ENCODE data around the gene COPS9. TPM values are rescaled to one million over a fixed set of nuclear protein-coding genes. Genes with fewer than 3 reads are reported as not detected.

Gene COPS9
- total RNA-seq, 3 donors from 2014 or later, result 171 to 191 (median 172) TPM

DNA sequence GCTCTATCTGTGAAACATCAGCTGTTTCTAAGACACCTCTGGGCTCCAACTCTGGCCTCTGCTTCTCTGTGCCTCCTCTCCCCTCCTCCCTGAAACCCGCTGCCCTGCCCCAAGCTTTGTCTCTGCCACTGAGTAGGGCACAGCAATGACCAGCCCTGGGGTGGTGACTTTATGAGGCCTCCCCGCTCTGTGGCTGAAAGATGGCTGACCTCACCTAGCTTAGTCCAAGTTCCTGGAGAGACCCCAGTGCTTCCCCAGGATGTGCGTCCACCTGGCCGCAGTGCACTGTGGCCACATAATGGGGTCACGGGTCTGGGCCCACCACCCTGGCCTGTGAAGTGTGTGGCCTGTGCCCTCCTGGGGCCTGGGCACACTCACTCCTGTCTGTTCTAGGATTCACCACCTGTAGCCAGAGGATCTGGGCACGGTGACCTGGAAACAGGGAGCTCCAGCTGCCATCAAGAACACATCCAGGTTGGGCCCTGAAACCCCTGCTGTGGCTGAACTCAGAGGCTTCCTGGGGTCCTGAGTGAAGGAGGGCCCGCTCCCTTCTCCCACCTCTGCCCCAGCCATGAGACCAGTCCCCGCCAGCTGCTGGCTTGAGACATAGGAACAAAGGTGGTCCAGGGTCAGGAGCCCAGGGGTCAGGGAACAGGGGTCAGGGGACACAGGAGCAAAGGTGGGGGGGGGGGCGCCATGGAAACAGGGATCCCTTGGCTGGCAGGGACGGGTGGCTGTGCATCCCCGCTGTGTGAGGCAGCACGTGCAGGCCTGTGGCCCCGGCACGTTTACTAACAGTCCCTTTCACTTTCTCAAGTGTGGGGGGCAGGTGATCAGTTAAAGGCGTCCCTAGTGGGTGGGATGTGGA, 33.6 kb upstream of the COPS9 start:
- Mint-ChIP-seq H3K36me3 (ENCODE audit: insufficient read depth) (no peaks in the 10 kb centered on the region), H3K9me3 (no peaks in the 10 kb centered on the region), H3K4me1 (ENCODE audit: low read depth) (no peaks in the 10 kb centered on the region), H3K4me3 (no peak overlapping the region), H3K27me3 (ENCODE audit: low read depth) (peaks cover 21% of the 10 kb centered on the region)
- no peak for DNase-seq
- ATAC-seq, result no peak

GRCh38 chr2:240168546-240169361, 32.6 kb upstream of the COPS9 start:
- DNase-seq (no peak), ATAC-seq (no peak)
- peaks cover 18% of the 10 kb centered on the region for H3K27me3 Mint-ChIP-seq (ENCODE audit: low read depth)
- no peaks in the 10 kb centered on the region for H3K36me3 Mint-ChIP-seq (ENCODE audit: insufficient read depth)
- no peaks in the 10 kb centered on the region for H3K9me3 Mint-ChIP-seq
- H3K4me1 Mint-ChIP-seq (ENCODE audit: low read depth), result no peaks in the 10 kb centered on the region
- H3K4me3 Mint-ChIP-seq, result no peak overlapping the region

GRCh38 chr2:240168041-240168440, 31.9 kb upstream of the COPS9 start:
- Mint-ChIP-seq H3K9me3 (no peaks in the 10 kb centered on the region), H3K4me1 (ENCODE audit: low read depth) (no peaks in the 10 kb centered on the region), H3K27me3 (ENCODE audit: low read depth) (peaks cover 18% of the 10 kb centered on the region), H3K36me3 (ENCODE audit: insufficient read depth) (no peaks in the 10 kb centered on the region), H3K4me3 (no peak overlapping the region)
- DNase-seq, result no peak
- no peak for ATAC-seq

DNA sequence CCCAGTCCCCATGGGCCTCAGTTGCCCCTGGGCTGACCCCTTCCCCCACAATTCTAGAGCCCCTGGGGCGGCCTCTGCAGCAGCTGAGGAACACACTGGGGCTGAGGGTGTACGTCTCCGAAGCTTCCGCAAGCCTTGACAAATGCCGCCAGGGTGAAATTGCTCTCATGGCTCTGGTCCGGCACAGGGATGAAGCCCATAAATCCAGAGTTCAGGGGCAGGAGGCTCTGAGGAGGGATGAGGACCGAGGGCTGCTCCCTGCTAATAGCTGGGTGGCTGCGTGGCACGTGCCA, 31.4 kb upstream of the COPS9 start:
- DNase-seq (no peak), ATAC-seq (no peak)
- Mint-ChIP-seq H3K9me3 (no peaks in the 10 kb centered on the region), H3K4me1 (ENCODE audit: low read depth) (no peaks in the 10 kb centered on the region), H3K36me3 (ENCODE audit: insufficient read depth) (no peaks in the 10 kb centered on the region), H3K27me3 (ENCODE audit: low read depth) (peaks cover 22% of the 10 kb centered on the region), H3K4me3 (no peak overlapping the region)

DNA sequence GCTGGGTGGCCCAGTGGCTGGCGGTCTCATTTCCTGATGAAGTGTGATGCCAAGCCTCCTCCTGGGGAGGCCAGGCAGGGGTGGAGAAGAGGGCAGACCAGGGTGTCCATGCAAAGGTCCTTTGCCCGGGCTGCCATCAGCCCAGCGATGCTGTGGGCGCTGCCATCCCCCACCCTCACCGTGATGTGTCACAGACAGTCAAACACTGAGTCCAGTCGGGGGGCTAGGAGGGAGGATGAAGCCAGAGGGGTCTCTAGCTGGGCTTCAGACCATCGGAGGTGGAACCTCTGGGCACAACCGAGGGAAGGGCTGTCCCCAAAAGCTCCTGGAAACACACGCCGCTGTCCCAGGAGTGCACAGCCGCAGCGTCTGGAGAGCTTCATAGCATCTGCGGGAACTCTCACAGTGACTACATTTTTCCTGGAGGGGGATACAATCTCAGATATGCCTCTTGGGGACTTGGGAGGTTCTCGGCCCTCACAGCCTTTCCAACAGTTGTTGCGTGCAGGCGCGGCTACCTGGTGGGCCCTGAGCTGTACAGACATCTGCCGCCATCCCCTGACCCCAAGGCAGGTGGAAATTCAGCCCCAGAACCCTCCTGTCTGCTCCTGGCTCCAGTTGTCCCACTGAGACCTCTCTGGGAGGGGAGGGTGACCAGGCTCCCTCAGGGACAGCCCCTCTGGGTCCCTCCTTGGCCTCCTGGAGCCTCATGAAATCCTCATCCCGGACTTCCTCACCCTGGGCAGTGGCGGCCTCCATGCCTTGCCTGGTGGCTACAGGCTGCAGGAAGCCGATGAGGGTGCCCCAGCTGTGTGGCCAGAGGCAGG, 30.9 kb upstream of the COPS9 start:
- no peaks in the 10 kb centered on the region for H3K4me1 Mint-ChIP-seq (ENCODE audit: low read depth)
- H3K4me3 Mint-ChIP-seq, result no peak overlapping the region
- peaks cover 25% of the 10 kb centered on the region for H3K27me3 Mint-ChIP-seq (ENCODE audit: low read depth)
- no peaks in the 10 kb centered on the region for H3K9me3 Mint-ChIP-seq
- H3K36me3 Mint-ChIP-seq (ENCODE audit: insufficient read depth), result no peaks in the 10 kb centered on the region
- no peak for ATAC-seq
- no peak for DNase-seq

DNA sequence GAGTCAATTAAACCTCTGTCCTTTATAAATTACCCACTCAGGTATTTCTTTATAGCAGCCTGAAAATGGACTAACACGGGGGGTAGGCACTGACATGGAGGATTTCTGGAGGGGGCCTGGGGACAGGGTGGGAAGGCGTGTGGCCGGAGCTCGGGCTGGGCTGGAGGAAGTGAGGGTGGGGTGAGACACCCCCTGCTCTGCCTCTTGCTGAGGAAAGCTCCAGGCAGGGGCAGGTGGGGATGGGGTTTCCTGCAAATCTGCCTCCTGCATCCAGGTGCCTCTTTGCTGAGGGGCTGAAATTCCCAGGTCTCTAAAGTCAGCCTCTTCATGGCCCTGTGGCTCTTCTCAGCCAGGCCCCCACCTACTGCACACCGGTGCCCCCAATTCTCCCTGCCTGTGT, 30.1 kb upstream of the COPS9 start:
- DNase-seq (no peak), ATAC-seq (no peak)
- H3K4me1 Mint-ChIP-seq (ENCODE audit: low read depth), result no peaks in the 10 kb centered on the region
- H3K36me3 Mint-ChIP-seq (ENCODE audit: insufficient read depth), result no peaks in the 10 kb centered on the region
- peaks cover 25% of the 10 kb centered on the region for H3K27me3 Mint-ChIP-seq (ENCODE audit: low read depth)
- H3K9me3 Mint-ChIP-seq, result no peaks in the 10 kb centered on the region
- H3K4me3 Mint-ChIP-seq, result no peak overlapping the region

DNA sequence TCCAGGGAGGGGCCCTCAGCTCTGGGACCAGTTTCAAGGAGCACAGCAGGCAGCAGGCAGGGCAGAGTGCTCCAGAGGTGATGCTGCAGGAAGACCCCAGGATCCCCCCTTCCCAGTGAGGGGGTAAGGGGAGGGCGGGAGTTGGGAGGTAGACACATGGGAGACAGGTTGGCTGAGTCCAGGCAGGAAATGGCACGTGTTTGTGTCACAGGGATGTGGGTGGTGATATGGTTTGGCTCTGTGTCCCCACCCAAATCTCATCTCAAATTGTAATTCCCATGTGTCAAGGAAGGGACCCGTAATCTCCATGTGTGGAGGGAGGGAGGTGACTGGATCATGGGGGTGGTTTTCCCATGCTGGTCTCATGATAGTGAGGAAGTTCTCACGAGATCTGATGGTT, 29.6 kb upstream of the COPS9 start:
- no peak overlapping the region for H3K4me3 Mint-ChIP-seq
- peaks cover 25% of the 10 kb centered on the region for H3K27me3 Mint-ChIP-seq (ENCODE audit: low read depth)
- no peaks in the 10 kb centered on the region for H3K36me3 Mint-ChIP-seq (ENCODE audit: insufficient read depth)
- H3K4me1 Mint-ChIP-seq (ENCODE audit: low read depth), result no peaks in the 10 kb centered on the region
- H3K9me3 Mint-ChIP-seq, result no peaks in the 10 kb centered on the region
- DNase-seq (no peak), ATAC-seq (no peak)

GRCh38 chr2:240165034-240165433, 28.9 kb upstream of the COPS9 start:
- DNase-seq, result no peak

GRCh38 chr2:240164586-240164985, 28.5 kb upstream of the COPS9 start:
- DNase-seq (no peak), ATAC-seq (no peak)
- no peaks in the 10 kb centered on the region for H3K4me1 Mint-ChIP-seq (ENCODE audit: low read depth)
- H3K9me3 Mint-ChIP-seq, result no peaks in the 10 kb centered on the region
- H3K27me3 Mint-ChIP-seq (ENCODE audit: low read depth), result peaks cover 25% of the 10 kb centered on the region
- H3K36me3 Mint-ChIP-seq (ENCODE audit: insufficient read depth), result no peaks in the 10 kb centered on the region
- no peak overlapping the region for H3K4me3 Mint-ChIP-seq

More at GRCh38 chr2:240165034-240165433, 28.9 kb upstream of the COPS9 start:
- Mint-ChIP-seq H3K4me3 (no peak overlapping the region), H3K36me3 (ENCODE audit: insufficient read depth) (no peaks in the 10 kb centered on the region), H3K9me3 (no peaks in the 10 kb centered on the region), H3K4me1 (ENCODE audit: low read depth) (no peaks in the 10 kb centered on the region), H3K27me3 (ENCODE audit: low read depth) (peaks cover 25% of the 10 kb centered on the region)
- no peak for ATAC-seq

GRCh38 chr2:240163844-240164574, 27.9 kb upstream of the COPS9 start:
- no peak overlapping the region for H3K4me3 Mint-ChIP-seq
- H3K4me1 Mint-ChIP-seq (ENCODE audit: low read depth), result no peaks in the 10 kb centered on the region
- DNase-seq (no peak), ATAC-seq (no peak)
- H3K27me3 Mint-ChIP-seq (ENCODE audit: low read depth), result peaks cover 22% of the 10 kb centered on the region
- no peaks in the 10 kb centered on the region for H3K9me3 Mint-ChIP-seq
- no peaks in the 10 kb centered on the region for H3K36me3 Mint-ChIP-seq (ENCODE audit: insufficient read depth)

GRCh38 chr2:240162939-240163714, 27.0 kb upstream of the COPS9 start:
- H3K9me3 Mint-ChIP-seq, result no peaks in the 10 kb centered on the region
- H3K4me3 Mint-ChIP-seq, result no peak overlapping the region
- H3K4me1 Mint-ChIP-seq (ENCODE audit: low read depth), result no peaks in the 10 kb centered on the region
- DNase-seq (no peak), ATAC-seq (no peak)
- peaks cover 17% of the 10 kb centered on the region for H3K27me3 Mint-ChIP-seq (ENCODE audit: low read depth)
- no peaks in the 10 kb centered on the region for H3K36me3 Mint-ChIP-seq (ENCODE audit: insufficient read depth)

GRCh38 chr2:240162531-240162930, 26.4 kb upstream of the COPS9 start:
- Mint-ChIP-seq H3K9me3 (no peaks in the 10 kb centered on the region), H3K4me1 (ENCODE audit: low read depth) (no peaks in the 10 kb centered on the region), H3K27me3 (ENCODE audit: low read depth) (peaks cover 17% of the 10 kb centered on the region), H3K36me3 (ENCODE audit: insufficient read depth) (no peaks in the 10 kb centered on the region), H3K4me3 (no peak overlapping the region)
- ATAC-seq (no peak), DNase-seq (no peak)

DNA sequence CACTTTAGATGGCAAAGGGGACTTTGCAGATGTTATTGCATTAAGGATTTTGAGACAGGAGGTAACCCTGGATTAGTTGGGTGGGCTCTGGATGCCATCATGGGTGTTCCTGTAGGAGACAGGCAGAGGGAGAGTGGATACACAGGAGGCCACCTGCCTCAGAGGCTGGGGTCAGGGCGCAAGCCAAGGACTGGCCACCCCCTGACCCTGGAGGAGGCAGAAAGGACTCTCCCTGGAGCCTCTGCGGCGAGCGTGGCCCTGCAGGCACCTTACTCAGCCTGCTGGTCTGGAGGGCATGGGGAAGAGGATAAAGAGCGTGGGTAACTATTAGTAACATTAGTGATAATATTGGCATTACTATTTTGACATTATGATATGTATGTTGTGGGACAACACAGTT, 25.9 kb upstream of the COPS9 start:
- ATAC-seq (no peak), DNase-seq (no peak)
- H3K4me3 Mint-ChIP-seq, result no peak overlapping the region
- no peaks in the 10 kb centered on the region for H3K36me3 Mint-ChIP-seq (ENCODE audit: insufficient read depth)
- peaks cover 17% of the 10 kb centered on the region for H3K27me3 Mint-ChIP-seq (ENCODE audit: low read depth)
- H3K4me1 Mint-ChIP-seq (ENCODE audit: low read depth), result no peaks in the 10 kb centered on the region
- no peaks in the 10 kb centered on the region for H3K9me3 Mint-ChIP-seq

Data from activated T-cell treated with anti-CD3 and anti-CD28 coated beads, Interleukin-2, amount 50 U/mL, for 4 hours (primary cell).